K562 (cell line): ENCODE data around the gene ARNT2. TPM values are rescaled to one million over a fixed set of nuclear protein-coding genes. Genes with fewer than 3 reads are reported as not detected.

Experiments
- SMARCA5 ChIP-seq: fragments of 450-650 bp; IDR thresholded peaks from 2 replicates; pipeline ENCODE4 v1.6.1; 2016
- SRSF1 ChIP-seq: fragments of 200-400 bp; formaldehyde crosslinking; IDR thresholded peaks from 2 replicates; pipeline ENCODE4 v1.6.1; 2017; ENCODE audit warnings: mild to moderate bottlenecking, low read depth, low read length, moderate library complexity
- TFAM ChIP-seq: fragments of 250-450 bp; sonication (Bioruptor Pico); conservative IDR thresholded peaks from 2 replicates; pipeline ENCODE4 v1.5.0; 2021; ENCODE audit warnings: mild to moderate bottlenecking, moderate library complexity
- XRCC3 ChIP-seq: fragments of 450-650 bp; IDR thresholded peaks from 2 replicates; pipeline ENCODE4 v1.6.1; 2017; ENCODE audit warnings: mild to moderate bottlenecking, moderate library complexity
- ZNF253 ChIP-seq: fragments of 250-450 bp; sonication (Bioruptor Pico); conservative IDR thresholded peaks from 2 replicates; pipeline ENCODE4 v1.6.1; 2021; ENCODE audit warnings: mild to moderate bottlenecking
- polyA plus RNA-seq, 8 experiments: library from polyadenylated mRNA; depleted of rRNA in 4 of 8; stranded (reverse) in 5 of 8; unstranded in 3 of 8; fragments of >200 nt; fragmentation: Nextera tagmentation in 2 of 8; fragmentation: Illumina TruSeq in 1 of 8; extraction: Ambion mirVana in 2 of 8; extraction: Trizol in 1 of 8; gene quantifications; 2 replicates each; pipeline versions ENCODE4 v1.2.1 to v1.2.3, GENCODE V29; 2011 to 2014; ENCODE audit warnings: inconsistent platforms in 1 of 8, missing spikeins in 1 of 8
- total RNA-seq, 7 experiments: library from RNA; depleted of rRNA in 6 of 7; stranded (reverse); fragments of >200 nt in 6 of 7; fragmentation: Illumina TruSeq in 2 of 7; extraction: Trizol in 2 of 7; gene quantifications; 2 replicates each; pipeline versions ENCODE4 v1.2.1 to v1.2.3, GENCODE V29; 2011 to 2021; ENCODE audit warnings: low replicate concordance in 1 of 7
- TF ChIP-seq, protein P1 (sequence below): fragments of 450-650 bp; IDR thresholded peaks from 2 replicates; pipeline ENCODE4 v1.6.1; 2017; ENCODE audit warnings: antibody characterized with exemption, mild to moderate bottlenecking
- TF ChIP-seq, protein P2 (sequence below): fragments of 250-450 bp; sonication (Bioruptor Pico); IDR thresholded peaks from 2 replicates; pipeline ENCODE4 v1.8.0; 2022; ENCODE audit warnings: inconsistent platforms

The ARNT2 gene
- total and polyA plus RNA-seq, 9 of the 15 experiments (the other 6 are each of a cell fraction or from before 2014, with no cell fraction given), result 0.01 TPM; not detected in 8

DNA sequence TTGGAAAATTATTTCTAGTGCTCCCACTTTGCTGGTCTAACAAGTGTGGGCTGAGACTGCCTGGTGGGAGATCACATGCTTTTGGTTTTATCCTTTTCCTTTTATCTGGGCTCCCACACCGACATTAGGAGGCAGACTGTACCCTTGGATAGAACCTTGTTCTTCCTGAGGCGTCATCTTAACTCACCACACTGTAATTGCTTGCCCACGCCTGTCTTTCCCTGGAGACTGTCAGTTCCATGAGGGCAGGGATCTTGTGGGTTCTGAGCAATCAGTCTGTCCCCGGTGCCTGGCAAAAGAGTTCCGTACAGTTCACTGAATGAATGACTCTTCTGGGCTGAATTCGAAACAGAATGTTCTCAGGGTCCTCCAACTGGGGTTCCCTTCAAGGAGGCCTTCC is 166.4 kb downstream of the ARNT2 start (continued):
- TF ChIP-seq, protein P1, sequence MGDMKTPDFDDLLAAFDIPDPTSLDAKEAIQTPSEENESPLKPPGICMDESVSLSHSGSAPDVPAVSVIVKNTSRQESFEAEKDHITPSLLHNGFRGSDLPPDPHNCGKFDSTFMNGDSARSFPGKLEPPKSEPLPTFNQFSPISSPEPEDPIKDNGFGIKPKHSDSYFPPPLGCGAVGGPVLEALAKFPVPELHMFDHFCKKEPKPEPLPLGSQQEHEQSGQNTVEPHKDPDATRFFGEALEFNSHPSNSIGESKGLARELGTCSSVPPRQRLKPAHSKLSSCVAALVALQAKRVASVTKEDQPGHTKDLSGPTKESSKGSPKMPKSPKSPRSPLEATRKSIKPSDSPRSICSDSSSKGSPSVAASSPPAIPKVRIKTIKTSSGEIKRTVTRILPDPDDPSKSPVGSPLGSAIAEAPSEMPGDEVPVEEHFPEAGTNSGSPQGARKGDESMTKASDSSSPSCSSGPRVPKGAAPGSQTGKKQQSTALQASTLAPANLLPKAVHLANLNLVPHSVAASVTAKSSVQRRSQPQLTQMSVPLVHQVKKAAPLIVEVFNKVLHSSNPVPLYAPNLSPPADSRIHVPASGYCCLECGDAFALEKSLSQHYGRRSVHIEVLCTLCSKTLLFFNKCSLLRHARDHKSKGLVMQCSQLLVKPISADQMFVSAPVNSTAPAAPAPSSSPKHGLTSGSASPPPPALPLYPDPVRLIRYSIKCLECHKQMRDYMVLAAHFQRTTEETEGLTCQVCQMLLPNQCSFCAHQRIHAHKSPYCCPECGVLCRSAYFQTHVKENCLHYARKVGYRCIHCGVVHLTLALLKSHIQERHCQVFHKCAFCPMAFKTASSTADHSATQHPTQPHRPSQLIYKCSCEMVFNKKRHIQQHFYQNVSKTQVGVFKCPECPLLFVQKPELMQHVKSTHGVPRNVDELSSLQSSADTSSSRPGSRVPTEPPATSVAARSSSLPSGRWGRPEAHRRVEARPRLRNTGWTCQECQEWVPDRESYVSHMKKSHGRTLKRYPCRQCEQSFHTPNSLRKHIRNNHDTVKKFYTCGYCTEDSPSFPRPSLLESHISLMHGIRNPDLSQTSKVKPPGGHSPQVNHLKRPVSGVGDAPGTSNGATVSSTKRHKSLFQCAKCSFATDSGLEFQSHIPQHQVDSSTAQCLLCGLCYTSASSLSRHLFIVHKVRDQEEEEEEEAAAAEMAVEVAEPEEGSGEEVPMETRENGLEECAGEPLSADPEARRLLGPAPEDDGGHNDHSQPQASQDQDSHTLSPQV, result no peak
- TF ChIP-seq SMARCA5, result no peak
- no peak for TF ChIP-seq TFAM (CRISPR knock-in tag)
- TF ChIP-seq XRCC3, result no peak
- no peak for TF ChIP-seq SRSF1
- TF ChIP-seq, protein P2, sequence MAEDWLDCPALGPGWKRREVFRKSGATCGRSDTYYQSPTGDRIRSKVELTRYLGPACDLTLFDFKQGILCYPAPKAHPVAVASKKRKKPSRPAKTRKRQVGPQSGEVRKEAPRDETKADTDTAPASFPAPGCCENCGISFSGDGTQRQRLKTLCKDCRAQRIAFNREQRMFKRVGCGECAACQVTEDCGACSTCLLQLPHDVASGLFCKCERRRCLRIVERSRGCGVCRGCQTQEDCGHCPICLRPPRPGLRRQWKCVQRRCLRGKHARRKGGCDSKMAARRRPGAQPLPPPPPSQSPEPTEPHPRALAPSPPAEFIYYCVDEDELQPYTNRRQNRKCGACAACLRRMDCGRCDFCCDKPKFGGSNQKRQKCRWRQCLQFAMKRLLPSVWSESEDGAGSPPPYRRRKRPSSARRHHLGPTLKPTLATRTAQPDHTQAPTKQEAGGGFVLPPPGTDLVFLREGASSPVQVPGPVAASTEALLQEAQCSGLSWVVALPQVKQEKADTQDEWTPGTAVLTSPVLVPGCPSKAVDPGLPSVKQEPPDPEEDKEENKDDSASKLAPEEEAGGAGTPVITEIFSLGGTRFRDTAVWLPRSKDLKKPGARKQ (CRISPR knock-in tag), result no peak
- no peak for TF ChIP-seq ZNF253 (CRISPR knock-in tag)
